Activated CD4-positive, alpha-beta T cell treated with anti-CD3 and anti-CD28 coated beads for 24 hours (primary cell): ENCODE data around the gene CCDC81.
"Not testable (repeated sequence)": the region's sequence is repeated elsewhere in the genome, so short reads cannot be mapped to it uniquely, and the experiment has no call there.

Experiments
- DNase-seq, 2 donors: peaks; one replicate each; pipeline ENCODE4 v3.0.0-alpha.2; 2020; ENCODE audit warnings: low read depth in 2 of 2

CCDC81 gene

DNA sequence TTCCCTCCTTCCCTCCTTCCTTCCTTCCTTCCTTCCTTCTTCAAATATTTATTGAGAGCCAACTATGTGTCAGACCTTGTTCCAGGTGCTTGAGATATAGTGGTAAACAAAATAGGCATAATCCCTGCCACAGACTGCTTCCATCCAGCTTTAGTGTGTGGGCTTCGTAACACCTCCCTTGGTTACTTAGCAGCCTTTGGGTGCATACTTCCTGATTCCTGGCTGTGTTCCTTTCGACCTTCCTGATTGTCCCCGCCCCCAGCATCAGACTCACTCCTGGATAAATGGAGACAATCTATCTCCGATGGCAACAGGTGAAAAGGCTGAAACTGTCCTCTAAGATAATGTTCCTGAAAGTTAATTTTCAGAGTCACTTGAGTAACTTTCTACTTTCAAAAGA is 13.5 kb downstream of the CCDC81 start:
- DNase-seq = no peak

DNA sequence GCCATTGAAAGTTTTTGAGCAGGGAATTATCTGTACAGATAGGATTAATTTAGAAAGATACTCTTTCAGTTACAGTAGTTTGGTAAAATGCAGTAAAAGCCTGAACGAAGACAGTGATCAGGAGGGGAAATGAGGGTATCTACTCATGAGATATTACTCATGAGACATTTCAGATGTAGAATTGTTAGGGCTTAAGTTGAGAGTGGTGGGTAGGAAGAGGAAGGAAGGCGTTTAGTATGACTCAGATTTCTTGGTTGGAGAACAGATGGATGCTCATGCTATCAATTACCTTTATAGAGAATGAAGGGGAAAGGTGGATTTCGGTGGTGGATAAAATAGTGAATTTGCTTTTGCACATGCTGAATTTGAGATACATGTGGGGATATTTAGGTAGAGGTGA is 15.8 kb downstream of the CCDC81 start:
- no peak for DNase-seq

DNA sequence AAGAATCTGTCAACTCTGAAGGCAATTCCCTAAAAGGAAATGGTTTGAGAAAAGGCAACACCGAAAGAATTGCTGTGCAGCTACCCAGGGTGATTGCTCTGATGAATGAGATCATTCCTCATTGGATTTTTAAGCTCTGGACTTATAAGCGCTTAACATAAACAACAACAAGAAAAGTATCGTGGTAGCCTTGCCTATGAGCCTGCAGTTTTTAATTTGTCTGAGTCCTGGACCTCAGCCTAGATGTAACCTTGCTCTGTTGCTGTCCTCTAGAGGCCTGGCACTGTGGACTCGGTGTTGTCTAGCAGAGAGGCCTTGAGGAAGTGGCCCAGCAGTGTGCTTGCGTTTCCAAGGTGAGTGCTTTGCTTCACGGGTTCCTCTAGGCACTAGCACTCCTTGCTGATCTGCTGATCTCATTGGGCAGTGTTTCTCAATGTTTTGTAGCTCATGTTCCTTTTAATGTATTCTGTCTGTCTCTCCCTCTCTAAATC is 20.4 kb downstream of the CCDC81 start:
- no peak for DNase-seq

DNA sequence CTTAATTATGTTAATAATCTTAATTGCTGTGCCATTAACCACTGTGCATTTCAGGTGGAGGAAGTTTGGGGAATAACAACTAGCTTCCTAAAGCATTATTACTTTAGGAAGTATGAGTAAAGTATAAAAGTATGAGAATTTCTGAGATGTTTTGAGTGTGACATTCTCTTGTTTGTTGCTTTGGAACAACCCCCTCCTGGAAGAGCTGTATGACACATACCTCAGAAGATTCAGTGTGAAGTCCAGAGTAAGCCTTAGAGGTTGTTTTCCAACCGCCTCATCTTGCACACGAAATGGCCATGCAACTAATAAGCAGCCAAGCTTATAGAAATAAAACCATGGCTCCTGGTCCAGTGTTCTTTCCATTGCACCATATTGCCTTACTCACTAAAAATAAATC is 21.7 kb downstream of the CCDC81 start:
- no peak for DNase-seq

DNA sequence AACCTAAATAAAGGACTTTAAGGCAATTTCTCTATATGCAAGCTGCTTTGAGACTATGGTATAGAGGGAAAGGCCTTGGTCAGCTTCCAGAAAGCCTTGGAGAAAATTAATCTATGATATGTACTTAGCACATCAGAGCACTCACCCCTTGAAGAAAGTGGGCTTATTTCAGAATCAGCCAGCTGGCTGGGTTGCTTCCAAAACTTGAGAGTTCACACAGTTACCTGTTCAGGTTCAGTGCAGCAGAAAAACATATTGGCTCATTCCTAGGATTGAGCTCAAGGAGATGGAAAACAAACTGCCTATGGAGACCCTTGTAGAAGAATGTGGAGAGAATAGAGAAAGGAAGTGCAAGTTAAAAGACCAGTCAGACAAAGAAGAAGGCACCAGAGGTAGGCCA is 22.7 kb downstream of the CCDC81 start:
- no peak for DNase-seq

DNA sequence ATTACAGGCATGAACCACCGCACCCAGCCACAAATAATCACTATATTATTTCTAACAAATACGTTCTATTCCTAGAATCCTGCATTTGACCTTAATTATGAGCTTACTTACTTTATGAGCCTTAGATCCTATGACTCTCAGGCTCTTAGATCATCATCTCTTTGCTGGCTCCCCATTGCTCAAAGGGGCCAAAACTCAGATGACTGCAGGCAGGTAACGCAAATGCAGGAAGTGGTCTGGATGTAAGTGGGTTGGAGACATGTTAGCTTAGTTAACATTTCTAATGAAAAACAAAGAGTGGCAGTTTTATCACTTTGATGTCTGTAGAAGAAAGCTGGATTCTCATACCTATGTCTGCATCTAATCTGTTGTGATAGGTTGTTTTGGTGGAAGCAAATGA is 23.4 kb downstream of the CCDC81 start:
- DNase-seq = no peak

DNA sequence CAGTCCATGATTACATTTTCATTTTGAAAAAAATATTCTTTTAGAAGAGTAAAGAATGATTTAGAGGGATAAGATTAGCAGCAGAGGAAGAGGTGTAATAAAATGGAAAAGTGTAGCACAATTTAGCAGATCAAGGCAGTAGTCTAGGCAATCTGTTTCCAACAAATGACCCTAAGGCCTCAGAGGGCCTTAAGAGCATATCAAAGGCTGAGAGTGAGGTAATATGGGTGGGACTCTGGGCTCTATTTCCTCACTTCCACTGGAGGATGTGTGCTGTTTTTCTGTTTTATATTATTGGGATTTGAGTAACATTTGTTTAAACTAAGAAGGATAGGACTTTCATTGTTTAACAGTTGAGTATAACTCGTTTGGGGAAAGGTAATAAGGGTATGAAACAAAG is 28.8 kb downstream of the CCDC81 start:
- no peak for DNase-seq

DNA sequence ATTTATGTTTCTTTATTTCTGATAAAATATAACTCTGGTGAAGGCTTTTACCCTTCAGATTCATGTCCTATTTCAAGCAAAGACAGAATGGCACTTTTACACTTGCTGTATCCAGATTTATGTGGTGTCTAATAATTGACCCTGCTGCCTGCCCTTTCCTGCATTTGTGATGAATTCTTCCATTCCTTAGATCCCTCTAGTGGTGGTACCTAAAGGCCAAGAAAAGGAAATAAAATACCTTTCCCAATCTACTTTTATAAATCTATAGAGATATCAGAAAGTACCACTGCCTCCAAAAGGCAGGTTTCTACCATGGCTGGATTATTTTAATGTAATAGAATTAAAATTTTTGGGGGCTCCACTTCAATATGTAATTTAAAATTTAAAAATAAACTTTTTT is 34.2 kb downstream of the CCDC81 start:
- DNase-seq = no peak

DNA sequence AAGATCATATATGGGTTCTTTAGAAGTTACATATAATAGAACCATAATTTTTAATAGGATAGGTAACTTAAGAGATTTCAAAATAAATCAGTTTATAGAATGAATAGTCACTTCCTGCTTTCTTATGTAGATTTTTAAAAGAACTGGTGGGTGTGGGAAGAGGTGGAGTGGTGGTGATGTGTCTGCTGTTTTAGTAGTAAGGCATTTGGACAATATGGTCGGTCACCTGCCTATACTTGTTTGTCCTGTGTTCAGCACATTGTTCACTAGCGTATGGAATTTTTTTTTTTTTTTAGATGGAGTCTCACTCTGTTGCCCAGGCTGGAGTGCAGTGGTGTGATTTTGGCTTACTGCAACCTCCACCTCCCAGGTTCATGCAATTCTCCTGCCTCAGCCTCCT is 39.3 kb downstream of the CCDC81 start:
- DNase-seq = no peak

DNA sequence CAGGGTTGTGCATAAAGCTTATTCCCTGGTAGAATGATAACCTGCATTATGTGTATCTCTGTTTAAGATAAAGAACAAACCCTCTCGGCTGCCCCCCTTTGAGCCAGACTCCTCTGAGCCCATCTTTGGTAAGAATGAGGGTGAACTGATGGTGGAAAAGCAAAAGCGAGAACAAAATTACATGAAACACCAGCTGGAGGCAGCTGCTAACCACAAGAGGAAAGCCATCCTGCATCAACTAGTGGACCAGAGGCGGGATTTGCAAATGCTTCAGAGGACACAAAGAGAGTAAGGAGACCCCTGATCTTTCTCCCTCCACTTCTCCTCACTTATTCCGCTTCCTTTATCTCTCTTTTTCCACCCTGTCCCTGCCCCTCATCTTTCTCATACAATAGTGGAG is 40.3 kb downstream of the CCDC81 start:
- no peak for DNase-seq

DNA sequence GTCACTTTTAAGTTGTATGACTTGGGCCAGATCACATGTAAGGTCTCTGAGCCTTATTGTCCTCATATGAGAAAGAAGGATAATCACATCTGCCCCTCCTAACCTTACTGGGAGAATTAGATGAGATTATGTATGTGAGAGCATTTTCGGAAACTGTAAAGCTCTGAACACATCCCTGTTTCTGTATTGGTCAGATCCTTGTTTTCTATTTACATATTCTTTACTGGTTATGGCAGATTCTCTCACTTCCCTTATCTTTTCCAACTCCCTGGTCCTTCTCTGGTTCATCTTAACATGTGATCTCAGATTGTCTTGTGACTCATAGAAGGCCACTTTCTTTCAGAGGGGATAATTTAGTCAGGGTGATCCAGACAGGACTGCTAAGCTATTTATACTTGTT is 41.8 kb downstream of the CCDC81 start:
- DNase-seq = no peak

DNA sequence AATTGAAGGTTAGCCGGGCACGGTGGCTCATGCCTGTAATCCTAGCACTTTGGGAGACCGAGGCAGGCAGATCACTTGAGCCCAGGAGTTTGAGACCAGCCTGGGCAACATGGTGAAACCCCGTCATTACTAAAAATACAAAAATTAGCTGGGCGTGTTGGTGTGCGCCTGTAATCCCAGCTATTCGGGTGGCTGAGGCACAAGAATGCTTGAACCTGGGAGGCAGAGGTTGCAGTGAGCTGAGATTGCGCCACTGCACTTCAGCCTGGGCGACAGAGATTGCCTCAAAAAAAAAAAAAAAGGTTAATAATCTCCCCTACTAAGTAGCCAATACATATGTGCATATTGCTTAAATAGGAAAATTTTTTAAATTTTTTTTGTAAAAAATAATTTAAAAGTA is 42.3 kb downstream of the CCDC81 start:
- not testable (repeated sequence) for DNase-seq

DNA sequence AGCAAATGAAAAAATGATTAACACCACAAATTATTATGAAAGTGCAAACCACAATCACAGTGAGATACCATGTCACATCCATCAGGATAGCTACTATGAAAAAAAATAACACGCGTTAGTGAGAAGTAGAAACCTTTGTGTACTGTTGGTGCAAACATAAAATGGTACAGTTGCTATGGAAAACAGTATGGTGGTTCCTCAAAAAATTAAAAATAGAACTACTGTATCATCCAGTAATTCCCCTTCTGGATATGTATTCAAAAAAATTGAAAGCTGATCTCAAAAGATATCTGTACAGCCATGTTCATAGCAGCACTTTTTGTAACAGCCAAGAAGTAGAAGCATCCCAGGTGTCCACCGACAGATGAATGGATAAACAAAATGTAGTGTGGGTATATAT is 43.4 kb downstream of the CCDC81 start:
- no peak for DNase-seq

DNA sequence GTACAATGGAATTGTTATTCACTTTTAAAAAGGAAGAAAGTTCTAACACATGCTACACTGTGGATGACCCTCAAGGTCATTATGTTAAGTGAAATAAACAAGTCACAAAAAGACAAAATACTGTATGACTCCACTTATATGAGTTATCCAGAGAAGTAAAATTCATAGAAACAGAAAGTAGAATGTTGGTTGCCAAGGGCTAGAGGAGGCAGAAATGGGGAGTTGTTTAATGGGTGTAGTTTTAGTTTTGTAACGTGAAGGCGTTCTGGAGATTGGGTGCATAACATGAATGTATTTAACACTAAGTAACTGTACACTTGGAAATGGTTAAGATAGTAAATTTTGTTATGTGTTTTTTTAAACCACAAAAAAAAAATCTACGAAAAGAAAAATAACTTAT is 43.8 kb downstream of the CCDC81 start:
- no peak for DNase-seq

DNA sequence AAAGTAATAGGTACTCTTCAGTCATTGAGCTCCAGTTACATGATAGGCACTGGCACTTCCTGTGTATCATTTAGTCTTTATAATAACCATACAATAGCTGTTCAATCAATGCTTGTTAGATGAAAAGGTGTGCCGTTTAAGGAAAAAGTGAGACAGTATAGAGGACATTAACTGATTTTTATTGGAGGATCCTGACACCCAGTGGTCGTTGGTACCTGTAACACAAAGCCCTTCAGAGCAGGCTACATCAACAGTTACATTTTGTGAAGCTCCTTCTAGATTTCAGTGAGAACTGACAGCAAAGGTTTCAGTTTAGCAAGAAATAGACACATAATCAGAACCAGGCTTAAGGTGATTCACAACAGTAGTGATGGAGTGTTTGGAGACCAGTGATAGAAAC is 44.2 kb downstream of the CCDC81 start:
- no peak for DNase-seq

DNA sequence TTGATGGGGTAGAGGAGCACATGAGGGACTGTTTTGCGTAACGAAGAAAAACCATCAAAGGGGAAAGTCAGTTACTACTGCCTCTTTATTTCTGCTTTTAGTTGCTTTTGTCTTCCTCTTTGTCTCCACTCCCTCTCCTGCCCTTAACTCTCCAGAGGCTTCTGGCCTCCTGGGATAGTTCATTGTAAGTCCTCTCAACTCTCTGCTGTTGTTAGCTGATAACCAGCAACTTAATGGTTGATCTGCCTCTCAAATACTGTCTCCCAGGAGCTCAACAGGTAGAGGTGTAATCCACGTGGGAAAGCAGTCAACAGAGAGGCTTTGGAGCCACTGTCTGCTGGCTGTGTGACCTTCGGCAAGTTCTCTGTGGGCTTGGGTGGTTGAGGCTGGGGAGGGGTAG is 47.3 kb downstream of the CCDC81 start:
- DNase-seq = no peak

DNA sequence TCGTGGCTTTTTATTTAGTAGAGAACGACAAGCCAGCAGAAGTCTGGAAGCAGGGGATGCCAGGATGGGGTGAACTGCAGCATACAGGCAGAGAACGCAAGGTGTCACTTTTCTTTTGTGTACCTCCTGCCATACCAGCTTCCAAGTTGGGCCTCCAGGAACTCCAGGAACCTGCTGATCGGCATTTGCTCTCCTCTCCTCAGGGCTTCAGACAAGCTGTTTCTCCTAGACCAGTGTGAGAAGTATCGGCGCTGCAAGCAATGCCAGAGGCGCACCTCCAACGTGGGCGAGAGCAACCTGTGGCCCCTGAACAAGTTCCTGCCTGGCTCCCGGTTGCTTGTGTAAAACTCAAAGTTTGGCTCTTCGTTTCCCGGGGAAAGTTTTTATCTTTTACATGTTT is 47.7 kb downstream of the CCDC81 start:
- no peak for DNase-seq

DNA sequence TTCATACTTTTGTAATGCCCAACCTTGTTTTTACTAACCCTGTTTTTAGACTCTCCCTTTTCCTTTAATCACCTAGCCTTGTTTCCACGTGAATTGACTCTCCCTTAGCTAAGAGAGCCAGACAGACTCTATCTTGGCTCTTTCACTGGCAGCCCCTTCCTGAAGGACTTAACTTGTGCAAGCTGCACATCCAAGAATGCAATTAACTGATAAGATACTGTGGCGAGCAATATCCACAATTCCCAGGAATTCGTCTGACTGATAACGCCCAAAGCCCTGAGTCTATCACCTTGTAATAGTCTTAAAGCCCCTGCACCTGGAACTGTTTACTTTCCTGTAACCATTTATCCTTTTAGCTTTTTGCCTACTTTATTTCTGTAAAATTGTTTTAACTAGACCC is 48.8 kb downstream of the CCDC81 start:
- not testable (repeated sequence) for DNase-seq

DNA sequence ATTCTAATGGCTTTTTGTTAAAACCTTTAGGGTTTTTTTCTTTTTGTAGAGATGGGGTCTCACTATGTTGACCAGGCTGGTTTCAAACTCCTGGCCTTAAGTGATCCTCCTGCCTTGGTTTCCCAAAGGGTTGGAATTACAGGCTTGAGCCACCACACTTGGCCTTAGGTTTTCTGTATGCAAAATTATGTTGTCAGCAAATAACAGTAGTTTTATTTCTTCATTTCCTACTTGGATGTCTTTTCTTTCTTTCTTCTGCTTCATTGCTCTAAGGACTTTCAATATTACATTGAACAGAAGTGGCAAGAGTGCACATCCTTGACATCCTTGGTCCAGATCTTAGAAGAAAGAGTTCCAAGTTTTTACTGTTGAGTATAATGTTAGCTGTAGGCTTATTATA is 52.8 kb downstream of the CCDC81 start:
- DNase-seq = no peak

DNA sequence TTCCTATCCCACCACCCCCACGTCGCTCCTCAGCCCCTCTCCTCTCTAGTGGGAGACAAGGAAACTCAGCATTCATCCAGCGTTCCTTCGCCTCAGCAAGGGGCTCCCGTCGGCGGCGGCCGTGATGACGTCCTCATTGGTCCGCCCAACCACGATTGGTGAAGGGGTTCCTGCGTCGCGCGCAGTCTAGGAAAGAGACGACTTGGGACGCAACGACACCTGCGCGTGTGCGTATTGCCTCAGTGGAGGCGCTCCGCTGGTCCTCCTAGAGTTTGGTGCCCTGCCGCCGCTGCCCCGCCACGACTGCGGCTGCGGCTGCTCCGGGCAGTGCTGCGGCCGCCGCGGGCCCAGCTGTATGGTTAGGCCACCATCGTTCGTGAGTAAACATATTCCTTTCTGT is 56.6 kb downstream of the CCDC81 start:
- no peak for DNase-seq

DNA sequence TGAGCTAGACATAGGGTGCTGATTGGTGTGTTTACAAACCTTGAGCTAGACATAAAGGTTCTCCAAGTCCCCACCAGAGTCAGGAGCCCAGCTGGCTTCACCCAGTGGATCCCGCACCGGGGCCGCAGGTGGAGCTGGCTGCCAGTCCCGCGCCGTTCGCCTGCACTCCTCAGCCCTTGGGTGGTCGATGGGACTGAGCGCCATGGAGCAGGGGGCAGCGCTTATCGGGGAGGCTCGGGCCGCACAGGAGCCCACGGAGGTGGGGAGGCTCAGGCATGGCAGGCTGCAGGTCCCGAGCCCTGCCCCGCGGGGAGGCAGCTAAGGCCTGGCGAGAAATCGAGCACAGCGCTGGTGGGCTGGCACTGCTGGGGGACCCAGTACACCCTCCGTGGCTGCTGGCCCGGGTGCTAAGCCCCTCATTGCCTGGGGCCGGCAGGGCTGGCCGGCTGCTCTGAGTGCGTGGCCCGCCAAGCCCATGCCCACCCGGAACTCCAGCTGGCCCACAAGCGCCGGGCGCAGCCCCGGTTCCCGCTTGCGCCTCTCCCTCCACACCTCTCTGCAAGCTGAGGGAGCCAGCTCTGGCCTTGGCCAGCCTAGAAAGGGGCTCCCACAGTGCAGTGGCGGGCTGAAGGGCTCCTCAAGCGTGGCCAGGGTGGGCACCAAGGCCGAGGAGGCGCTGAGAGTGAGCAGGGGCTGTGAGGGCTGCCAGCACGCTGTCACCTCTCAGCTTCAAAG is 58.8 kb downstream of the CCDC81 start:
- not testable (repeated sequence) for DNase-seq

DNA sequence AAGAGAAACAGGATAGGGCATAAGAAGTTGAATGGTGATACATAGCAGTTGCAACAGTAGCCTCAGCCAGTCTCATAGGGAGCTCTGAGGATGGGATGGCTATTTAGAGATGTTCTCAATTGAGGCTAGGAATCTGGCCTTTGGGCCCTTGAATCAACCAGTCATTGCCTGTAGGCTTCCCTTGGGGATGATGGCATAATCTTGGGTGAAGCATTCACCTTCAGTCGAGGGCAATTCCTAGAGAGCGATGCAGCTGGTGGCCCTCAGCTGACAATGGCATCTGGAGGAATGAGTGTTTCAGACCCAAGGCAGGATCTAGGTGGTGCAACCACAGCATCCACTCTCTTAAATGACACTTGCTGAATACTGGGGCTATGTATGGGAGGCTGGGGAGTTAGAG is 61.0 kb downstream of the CCDC81 start:
- DNase-seq = no peak

DNA sequence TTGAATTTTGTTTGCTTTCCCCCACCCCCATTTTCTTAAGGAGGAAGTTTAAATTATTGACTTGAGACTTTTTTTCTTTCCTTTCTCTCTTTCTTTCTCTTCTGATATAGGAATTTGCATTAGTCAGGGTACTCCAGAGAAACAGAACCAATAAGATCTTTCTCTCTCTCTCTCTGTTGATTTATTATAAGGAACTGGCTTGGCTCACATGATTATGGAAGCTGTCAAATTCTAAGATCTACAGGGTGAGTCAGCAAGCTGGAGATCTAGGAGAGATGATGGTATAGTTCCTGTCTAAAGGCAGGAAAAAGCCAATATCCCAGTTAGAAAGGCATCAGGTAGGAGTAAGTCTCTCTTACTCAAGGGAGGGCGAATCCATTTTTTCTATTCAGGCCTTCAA is 64.0 kb downstream of the CCDC81 start:
- DNase-seq = no peak

DNA sequence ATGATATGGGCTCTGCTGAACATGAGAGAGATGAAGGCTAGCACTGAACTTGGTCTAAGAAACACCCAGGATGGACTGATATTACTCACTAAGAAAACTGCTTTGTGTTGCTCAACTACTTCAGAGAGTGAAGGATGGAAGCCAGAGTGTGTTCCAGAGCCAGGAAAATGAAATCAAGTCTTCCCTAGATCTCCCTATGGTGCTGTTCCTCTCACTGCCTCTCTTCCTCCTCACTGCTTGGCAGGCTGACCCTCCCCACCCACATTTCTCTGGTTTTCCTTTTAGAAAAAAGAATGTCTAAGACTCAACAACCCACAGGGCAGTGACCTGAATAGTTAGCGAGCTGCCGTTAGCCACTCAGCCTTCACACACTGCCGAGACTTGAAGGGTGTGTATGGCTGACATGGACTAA is 65.6 kb downstream of the CCDC81 start:
- DNase-seq = no peak
